AG04449 (cell line): Measurements from ENCODE around the gene COX7B2.

Source experiments
- CTCF ChIA-PET: fragments of 350-600 bp; formaldehyde crosslinking; extraction: SDS; loops from one replicate; lab custom pipeline; 2021; ENCODE audit warnings: antibody characterized with exemption; lab: Yijun Ruan, JAX
- POLR2A ChIA-PET: fragments of 400-600, 350-600 bp; formaldehyde crosslinking; extraction: SDS; loops from one replicate; lab custom pipeline; 2020; ENCODE audit warnings: antibody characterized with exemption, inconsistent platforms; lab: Yijun Ruan, JAX
- DNase-seq: peaks from one replicate; pipeline ENCODE4 v3.0.0-alpha.2; 2010; ENCODE audit warnings: low read depth, low spot score
- H3K4me3 ChIP-seq: 2 replicates; pipeline ENCODE4 v1.5.1; 2011; ENCODE audit warnings: low read depth, mild to moderate bottlenecking, control low read depth, low read length
- TF ChIP-seq, protein P1 (sequence below): IDR thresholded peaks from one replicate; pipeline ENCODE4 v1.5.1; 2011; ENCODE audit warnings: mild to moderate bottlenecking, moderate library complexity, low read length, control low read depth, inconsistent platforms; ENCODE audit not compliant: insufficient read depth; ENCODE audit errors: missing control alignments

The COX7B2 gene

DNA sequence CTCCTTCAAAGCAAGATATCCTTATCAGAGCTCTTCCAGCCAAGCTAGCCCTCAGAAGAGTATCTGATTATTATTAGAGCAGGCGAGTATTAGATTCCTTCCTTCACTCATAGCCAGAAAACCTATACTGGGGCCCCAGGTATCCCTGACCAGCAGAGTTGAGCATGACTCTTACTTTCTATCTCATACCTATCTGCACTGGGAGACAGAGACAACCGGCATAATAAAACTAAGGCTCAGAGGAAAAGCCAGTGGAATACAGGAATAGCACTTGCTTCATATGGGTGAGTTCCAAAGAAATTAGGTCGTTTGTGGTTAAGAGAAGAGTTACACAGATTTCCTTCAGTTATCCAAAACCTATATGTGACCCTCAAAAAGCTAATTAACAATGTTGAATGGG lies 41.8 kb upstream of the COX7B2 start:
- DNase-seq, result no peak
- TF ChIP-seq, protein P1, sequence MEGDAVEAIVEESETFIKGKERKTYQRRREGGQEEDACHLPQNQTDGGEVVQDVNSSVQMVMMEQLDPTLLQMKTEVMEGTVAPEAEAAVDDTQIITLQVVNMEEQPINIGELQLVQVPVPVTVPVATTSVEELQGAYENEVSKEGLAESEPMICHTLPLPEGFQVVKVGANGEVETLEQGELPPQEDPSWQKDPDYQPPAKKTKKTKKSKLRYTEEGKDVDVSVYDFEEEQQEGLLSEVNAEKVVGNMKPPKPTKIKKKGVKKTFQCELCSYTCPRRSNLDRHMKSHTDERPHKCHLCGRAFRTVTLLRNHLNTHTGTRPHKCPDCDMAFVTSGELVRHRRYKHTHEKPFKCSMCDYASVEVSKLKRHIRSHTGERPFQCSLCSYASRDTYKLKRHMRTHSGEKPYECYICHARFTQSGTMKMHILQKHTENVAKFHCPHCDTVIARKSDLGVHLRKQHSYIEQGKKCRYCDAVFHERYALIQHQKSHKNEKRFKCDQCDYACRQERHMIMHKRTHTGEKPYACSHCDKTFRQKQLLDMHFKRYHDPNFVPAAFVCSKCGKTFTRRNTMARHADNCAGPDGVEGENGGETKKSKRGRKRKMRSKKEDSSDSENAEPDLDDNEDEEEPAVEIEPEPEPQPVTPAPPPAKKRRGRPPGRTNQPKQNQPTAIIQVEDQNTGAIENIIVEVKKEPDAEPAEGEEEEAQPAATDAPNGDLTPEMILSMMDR, result no peak
- no peak overlapping the region for H3K4me3 ChIP-seq
- CTCF ChIA-PET, result interaction anchor here (1.1 to 1.7 kb wide), 3 partner anchors 12 to 19 kb away, joined by 4 to 5 read pairs (median 4); no protein-coding TSS in a partner anchor
- POLR2A ChIA-PET, result no interaction called here

DNA sequence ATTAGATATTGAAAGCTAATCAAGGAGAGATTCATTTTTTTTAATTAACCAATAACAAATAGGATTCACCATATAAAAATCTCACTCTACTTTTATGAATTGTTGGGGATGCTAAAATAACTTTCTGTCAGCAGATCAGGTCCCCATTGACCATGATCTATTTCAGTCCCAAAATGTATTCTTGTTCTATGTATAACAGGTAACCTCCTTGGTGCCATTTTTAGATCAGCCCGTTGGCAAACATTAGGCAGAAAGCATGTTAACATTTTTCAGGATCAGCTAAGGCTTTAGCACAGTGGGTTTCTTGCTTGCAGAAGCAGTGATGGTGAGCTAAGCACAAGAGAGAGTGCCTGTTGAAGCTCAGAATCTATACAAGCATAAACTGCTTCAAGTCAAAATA lies 40.8 kb upstream of the COX7B2 start:
- TF ChIP-seq, protein P1, result no peak
- CTCF ChIA-PET, result interaction anchor here (0.9 to 1.7 kb wide), 4 partner anchors 9 to 18 kb away, joined by 4 to 5 read pairs (median 4); no protein-coding TSS in a partner anchor

DNA sequence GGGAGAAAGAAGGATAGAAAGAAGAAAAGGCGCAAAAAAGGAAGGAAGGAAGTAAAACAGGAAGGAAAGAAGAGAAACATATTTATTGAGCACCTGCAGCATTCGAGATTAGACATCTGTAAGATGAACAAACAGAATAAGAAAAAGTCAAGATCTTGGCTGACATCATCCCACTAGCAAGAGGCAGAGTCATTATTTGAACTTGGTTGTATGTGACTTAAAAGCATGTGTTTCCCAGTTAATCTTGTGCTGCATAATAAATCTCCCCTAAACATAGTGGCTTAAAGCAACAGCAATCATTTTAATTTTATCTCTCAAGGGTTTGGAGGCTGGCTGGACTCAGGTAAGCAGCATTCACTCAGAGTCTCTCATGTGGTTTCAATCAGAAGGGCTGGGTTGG lies 38.5 kb upstream of the COX7B2 start:
- ChIA-PET CTCF (no interaction called here), POLR2A (no interaction called here)
- DNase-seq, result no peak
- H3K4me3 ChIP-seq, result no peak overlapping the region
- TF ChIP-seq, protein P1, result no peak

More for the DNA sequence above, 40.8 kb upstream of the COX7B2 start:
- no peak for DNase-seq
- H3K4me3 ChIP-seq, result no peak overlapping the region
- POLR2A ChIA-PET, result no interaction called here

DNA sequence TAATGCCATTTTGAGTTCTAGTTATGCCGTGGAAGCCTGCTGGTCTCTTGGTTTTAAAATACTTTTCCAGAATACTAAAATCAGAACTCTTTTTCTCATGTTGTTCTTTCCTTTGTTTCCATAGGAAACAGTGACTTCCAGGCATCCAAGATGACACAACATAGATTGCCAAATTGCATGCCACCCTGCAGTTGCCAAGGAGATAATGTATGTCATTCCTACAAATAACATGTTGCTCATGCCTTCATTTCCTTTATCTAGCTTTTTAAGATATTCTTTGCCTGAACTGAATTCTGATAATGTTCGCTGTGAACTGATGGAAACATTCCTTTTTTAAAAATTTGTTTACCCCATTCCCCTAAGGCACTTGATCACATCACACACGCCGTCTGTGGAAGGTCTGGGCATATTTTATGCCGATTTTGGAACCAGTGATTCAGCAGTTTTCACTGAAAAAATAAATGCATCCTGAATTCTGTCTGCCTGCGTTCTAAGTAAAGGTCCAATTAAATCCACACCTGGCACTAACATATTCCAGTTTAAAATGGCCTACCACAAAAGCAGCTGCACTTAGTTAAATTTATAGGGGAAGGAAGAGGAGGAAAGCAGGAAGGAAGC lies 38.0 kb upstream of the COX7B2 start:
- CTCF ChIA-PET, result no interaction called here
- TF ChIP-seq, protein P1, result no peak

DNA sequence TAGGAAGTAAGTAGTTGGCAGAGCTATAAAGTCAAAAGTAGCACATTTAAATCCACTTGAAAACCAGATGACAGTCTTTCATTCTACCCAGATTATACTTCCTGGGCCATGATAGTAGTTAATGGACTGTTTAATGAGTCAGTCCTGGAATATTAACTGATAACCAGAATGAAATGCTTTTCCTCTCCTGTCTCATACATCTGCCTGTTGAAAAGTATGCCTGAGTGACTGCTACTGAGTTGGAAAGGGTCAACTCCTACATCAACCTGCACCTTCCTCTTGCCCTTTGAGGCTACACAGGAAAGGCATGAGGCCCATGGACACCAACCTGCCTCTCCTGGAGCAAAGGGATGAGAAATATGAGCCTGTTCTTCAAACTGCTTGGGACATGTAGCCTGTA lies 36.0 kb upstream of the COX7B2 start:
- CTCF ChIA-PET, result interaction anchor here (0.7 to 1.2 kb wide), 3 partner anchors 10 to 438 kb away, joined by 3 to 4 read pairs (median 3); no protein-coding TSS in a partner anchor
- TF ChIP-seq, protein P1, result no peak
- no peak overlapping the region for H3K4me3 ChIP-seq
- POLR2A ChIA-PET, result no interaction called here
- DNase-seq, result no peak

More for the DNA sequence above, 38.0 kb upstream of the COX7B2 start:
- POLR2A ChIA-PET, result no interaction called here
- DNase-seq, result no peak
- H3K4me3 ChIP-seq, result no peak overlapping the region

DNA sequence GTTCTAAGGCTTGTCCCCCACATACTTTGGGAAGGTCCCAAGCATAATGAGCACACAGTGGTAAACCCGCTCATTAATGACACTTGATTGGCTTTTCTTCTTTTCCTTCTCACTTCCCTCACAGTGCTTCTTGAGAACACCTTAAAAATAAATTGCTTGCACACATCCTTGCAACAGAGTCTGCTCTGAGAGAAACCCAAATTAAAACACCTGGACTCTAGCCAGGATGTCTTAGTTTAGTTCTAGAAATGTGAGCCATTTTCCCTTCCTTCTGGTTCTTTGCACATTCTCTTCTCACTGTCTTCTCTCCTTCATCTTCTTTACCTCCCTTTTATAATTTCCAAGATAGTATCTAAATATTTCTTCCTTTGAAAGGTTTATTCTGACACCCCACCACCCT lies 35.3 kb upstream of the COX7B2 start:
- POLR2A ChIA-PET, result no interaction called here

More for the DNA sequence above, 35.3 kb upstream of the COX7B2 start:
- CTCF ChIA-PET, result no interaction called here
- no peak for DNase-seq
- H3K4me3 ChIP-seq, result no peak overlapping the region
- TF ChIP-seq, protein P1, result no peak
